ENCODE results near the gene NR2F1-AS1. TPM values are rescaled to one million over a fixed set of nuclear protein-coding genes. Genes with fewer than 3 reads are reported as not detected.

NR2F1-AS1 gene
- total RNA-seq, 2 experiments from 2014 or later: not detected

GRCh38 chr5:93598091-93599000, 17.3 kb upstream of the NR2F1-AS1 start:
- no peaks in the 10 kb centered on the region for H3K4me1 ChIP-seq (ENCODE audit: insufficient read depth, low read length, poor library complexity, severe bottlenecking)
- no peaks in the 10 kb centered on the region for H3K9me2 ChIP-seq (ENCODE audit: insufficient read depth, low read length)
- H3K9me3 ChIP-seq (ENCODE audit: low read length): no peaks in the 10 kb centered on the region
- DNase-seq (ENCODE audit: low spot score): no peak
- intact Hi-C loops (cut with micrococcal nuclease; ENCODE audit: unreplicated experiment): no loop called here
- H2AFZ ChIP-seq (ENCODE audit: low read length): no peak overlapping the region
- H3K4me3 ChIP-seq (ENCODE audit: low read depth, low read length, poor library complexity, severe bottlenecking): no peak overlapping the region
- no peaks in the 10 kb centered on the region for H3K36me3 ChIP-seq (ENCODE audit: insufficient read depth, low read length)
- H3K4me2 ChIP-seq (ENCODE audit: low read length): no peak overlapping the region
- no peaks in the 10 kb centered on the region for H3K79me2 ChIP-seq (ENCODE audit: insufficient read depth, low read depth, low read length)
- BruUV-seq (replicated peaks): no TSS peak
- ChIA-PET POLR2A (no interaction called here), CTCF (ENCODE audit: unreplicated experiment) (no interaction called here)
- TF ChIP-seq CTCF (conservative IDR thresholded peaks at IDR 0.05; ENCODE audit: low read length): no peak
- no peak for TF ChIP-seq EZH2phosphoT487 (IDR thresholded peaks at IDR 0.05; ENCODE audit: borderline replicate concordance, low read depth, low read length)
- no peak overlapping the region for H3K27ac ChIP-seq (ENCODE audit: low read depth, low read length, poor library complexity, severe bottlenecking)
- H4K20me1 ChIP-seq (ENCODE audit: insufficient read depth, low read length): no peaks in the 10 kb centered on the region

GRCh38 chr5:93596676-93597490, 15.9 kb upstream of the NR2F1-AS1 start:
- no peak for TF ChIP-seq EZH2phosphoT487 (IDR thresholded peaks at IDR 0.05; ENCODE audit: borderline replicate concordance, low read depth, low read length)
- TF ChIP-seq CTCF (conservative IDR thresholded peaks at IDR 0.05; ENCODE audit: low read length): no peak
- no peaks in the 10 kb centered on the region for H3K9me2 ChIP-seq (ENCODE audit: insufficient read depth, low read length)
- H3K4me3 ChIP-seq (ENCODE audit: low read depth, low read length, poor library complexity, severe bottlenecking): no peak overlapping the region
- ChIA-PET POLR2A (no interaction called here), CTCF (ENCODE audit: unreplicated experiment) (no interaction called here)
- H3K36me3 ChIP-seq (ENCODE audit: insufficient read depth, low read length): no peaks in the 10 kb centered on the region
- H3K79me2 ChIP-seq (ENCODE audit: insufficient read depth, low read depth, low read length): no peaks in the 10 kb centered on the region
- DNase-seq (ENCODE audit: low spot score): peak; percentile 3
- no TSS peak for BruUV-seq (replicated peaks)
- H3K4me2 ChIP-seq (ENCODE audit: low read length): no peak overlapping the region
- intact Hi-C loops (cut with micrococcal nuclease; ENCODE audit: unreplicated experiment): no loop called here
- no peaks in the 10 kb centered on the region for H3K9me3 ChIP-seq (ENCODE audit: low read length)
- H2AFZ ChIP-seq (ENCODE audit: low read length): no peak overlapping the region
- no peaks in the 10 kb centered on the region for H3K4me1 ChIP-seq (ENCODE audit: insufficient read depth, low read length, poor library complexity, severe bottlenecking)
- no peaks in the 10 kb centered on the region for H4K20me1 ChIP-seq (ENCODE audit: insufficient read depth, low read length)
- H3K27ac ChIP-seq (ENCODE audit: low read depth, low read length, poor library complexity, severe bottlenecking): no peak overlapping the region

Measured in OCI-LY7 (cell line).